CD4-positive, alpha-beta T cell treated with Interferon gamma for 1 hour (primary cell): ENCODE data around the gene DCHS2.

Source experiments
- DNase-seq: peaks from one replicate; pipeline ENCODE4 v3.0.0-alpha.2; 2020

Gene DCHS2, protein sequence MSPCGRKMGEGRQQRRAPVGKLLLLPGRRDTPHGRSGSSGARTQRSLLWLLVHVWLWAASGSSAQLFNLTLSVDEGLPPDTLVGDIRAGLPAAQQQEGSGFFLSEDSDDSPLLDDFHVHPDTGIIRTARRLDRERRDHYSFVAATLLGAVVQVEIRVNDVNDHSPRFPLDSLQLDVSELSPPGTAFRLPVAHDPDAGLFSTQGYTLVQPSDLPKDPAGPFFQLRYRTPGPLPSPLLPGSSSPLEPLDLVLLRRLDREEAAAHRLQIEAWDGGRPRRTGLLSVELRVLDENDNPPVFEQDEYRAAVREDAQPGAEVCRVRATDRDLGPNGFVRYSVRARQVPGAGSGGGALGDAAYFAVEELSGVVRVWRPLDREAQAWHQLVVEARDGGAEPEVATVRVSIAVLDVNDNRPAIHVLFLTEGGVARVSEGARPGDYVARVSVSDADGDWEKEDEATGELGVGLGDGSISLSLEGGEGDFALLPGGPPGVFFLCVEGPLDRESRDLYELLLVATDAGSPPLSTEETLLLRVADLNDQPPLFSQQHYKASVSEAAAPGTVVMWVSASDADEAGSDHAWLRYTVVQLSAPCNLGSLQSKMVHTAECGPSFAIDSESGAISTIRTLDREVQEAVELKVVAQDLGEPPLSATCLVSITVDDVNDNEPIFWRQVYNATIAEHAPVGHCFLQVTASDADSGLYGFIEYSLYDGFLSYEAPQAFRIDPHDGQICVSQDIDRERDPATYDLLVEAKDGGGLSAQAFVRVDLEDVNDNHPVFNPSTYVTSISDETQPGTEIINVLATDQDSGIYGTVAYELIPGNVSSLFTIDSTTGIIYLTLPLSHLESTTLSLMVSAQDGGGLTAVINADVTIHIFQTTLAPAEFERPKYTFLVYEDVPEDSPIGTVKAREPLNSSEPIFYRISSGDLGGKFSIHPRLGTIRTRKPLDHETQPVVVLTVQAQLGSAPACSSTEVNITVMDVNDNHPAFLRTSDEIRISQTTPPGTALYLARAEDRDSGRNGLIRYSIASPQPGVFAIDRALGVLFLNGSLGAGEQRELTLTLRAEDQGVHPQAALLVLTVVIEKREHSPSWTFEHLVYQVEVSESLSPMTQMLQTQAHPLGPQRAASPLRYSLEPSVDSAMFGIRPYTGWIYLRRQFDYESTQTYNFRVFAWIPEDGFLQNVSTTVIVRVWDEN (N-terminal part only)

DNA sequence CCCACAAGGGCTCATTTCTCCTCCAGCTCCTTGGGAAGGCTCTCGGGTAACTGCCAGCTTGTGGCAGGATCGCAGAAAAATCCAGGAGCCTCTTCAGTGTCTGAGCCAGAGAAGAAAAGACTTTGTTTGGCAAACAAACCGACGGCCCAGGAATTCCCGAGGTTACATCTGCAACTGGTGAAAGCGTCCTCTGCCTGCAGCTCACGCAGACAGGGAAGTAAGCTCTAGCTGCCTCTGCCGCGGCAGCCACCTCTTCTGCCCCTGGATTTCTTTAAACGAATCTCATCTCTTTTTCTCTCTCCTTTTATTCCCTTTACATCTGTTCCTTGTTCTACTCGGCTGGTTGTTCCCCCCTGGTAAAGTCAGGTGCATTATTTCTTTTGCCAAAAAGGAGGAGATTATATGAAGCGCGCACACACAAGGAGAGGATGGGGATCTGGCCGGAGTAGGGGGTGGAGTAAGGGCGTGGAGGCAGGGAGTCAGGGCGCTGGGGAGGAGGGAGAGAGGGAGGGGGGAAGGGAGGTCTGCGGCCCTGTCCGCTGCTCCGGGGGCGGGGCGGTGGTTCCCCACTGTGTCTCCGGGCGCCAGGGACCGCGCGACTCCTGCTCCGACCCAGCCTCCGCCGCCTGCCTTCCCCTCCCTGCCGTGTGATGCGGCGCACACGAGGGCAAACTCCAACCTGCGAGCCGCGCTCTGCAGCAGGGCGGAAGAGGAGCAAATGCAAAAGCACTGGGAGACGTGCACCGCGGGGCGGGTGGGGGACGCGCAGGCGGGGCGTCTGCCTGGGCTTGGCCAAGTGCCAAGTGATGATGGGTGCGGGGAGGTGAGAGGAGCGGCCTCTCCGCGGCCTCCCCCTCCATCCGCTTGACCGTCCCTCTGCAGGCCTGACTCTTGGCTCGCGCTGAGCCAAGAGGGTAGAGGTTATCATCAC lies at the start of gene DCHS2:
Gene DCHS2, minus strand, starts transcription at position 459 of the 931 bp plus-strand sequence. Its CDS starts 444 bp downstream, at position 15.
- no peak for DNase-seq

DNA sequence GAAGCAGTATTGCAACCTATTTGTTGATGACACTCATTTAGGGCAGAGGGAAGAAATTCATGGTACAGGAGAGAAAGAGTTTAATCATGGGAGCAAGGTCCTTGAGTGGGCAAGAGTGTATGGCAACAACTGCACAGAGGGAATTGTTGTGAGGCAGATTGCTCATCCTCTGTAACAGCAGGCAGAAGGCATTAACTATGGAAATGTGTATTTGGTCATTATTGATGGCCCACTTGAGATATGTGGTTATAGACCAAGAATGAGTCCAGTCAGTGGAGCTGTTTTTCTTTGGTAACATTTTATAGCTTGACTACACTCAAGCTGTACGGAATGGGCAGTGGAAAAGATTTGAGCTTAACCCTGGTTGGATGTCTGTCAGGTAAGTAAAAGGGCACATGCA lies 42.7 kb upstream of the DCHS2 start:
- DNase-seq: no peak

DNA sequence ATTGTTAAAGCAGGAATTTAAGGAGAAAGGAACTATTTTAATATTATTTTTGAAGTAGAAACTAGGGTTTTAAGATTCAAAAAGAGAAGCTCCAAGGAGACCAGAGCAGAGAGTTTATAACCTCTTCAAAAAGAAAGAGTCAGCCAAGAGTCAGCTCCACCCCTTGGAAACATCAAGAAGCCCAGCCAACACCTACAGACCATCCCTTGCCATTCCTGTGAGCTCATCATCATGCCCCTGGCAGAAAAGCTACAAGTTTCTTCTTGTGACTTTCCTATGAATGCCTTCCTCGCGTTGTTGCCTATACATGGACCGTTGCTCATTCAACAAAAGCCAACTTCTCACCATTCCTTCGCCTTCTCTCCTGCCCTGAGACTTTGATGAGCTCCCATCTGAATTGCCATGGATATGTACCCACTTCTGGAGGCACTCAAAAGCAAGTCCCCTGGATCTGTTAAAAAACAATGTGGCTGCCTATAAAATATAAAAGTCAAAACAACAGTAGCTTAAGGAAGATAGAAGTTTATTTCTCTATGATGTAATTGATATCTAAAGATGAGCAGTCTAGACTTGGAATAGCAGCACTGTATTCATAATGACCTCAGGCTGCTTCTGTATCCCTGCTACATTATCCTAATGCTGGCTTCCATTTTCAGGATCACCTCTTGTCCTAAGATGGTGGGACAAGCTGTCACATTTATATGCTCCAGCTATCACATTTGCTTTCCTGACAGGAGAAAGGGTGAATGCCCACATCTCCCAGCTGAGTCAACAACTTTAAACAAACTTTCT lies 38.3 kb upstream of the DCHS2 start:
- DNase-seq: no peak

DNA sequence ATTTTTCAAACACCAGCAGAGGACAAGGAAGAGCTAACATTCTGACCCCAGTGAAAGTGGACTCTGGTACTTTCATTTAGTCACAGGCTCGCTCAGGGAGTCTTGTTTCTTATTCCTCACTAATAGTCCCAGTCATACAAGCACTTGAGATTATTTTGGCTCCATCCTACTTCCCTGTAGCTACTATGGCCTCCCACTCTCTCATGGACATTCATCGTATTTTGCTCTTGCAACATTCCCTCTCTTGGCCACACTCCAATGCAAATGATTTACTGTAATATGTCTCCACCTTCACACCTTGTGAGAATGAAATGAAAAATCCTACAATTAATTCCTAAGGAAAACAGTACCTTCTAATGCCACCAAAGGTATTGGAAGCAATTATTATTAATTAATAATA lies 37.3 kb upstream of the DCHS2 start:
- no peak for DNase-seq

DNA sequence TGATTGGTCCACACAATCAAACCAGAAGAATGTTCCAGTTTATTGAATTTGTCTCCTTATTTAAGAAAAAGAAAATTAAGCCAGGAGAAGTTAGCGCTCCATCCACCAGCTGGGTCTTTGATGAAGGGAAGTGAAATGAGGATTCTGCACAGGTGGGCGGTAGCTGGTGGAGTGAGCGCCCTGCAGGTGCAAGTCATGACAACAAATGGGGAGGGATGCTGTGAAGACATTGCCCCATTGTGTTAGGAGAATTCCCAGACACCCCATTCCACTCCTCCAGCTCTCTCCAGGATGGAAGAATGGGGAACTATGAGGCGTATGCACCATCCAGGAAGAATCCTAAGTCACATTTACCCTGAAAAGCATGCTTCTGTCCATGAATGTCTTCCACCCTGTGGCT lies 35.7 kb upstream of the DCHS2 start:
- no peak for DNase-seq

DNA sequence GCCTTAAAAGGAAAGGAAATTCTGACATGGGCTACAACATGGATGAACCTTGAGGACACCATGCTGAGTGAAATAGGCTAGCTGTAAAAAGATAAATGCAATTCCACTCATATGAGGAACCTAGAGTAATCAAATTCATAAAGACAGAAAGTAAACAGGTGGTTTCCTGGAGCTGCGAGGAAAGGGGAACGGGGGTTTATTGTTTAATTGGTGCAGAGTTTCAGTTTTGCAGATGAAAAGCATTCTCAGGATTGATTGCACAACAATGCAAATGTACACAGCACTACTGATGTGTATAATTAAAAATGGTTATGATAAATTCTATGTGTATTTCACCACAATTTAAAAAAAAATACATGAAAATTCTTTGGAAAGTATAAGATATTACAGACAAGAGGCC lies 34.6 kb upstream of the DCHS2 start:
- no peak for DNase-seq

DNA sequence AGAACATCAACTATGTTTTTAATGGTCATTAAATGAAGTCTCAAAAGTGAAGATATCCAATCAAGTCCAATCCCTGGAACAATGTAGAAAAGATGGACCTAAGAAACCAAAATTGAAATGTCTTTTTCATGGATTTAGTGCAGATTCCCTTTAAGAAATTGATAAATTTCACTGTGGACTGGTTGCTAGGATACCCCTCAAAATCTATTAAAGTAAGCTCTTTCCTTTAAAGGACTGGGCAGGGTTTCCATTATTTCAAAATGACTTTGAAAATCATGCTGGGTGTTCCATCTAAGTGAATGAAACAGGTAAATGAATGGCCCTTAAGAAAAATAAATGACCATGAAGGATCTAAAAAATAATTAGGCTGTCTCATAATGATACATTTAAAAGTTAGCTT lies 30.0 kb upstream of the DCHS2 start:
- no peak for DNase-seq

DNA sequence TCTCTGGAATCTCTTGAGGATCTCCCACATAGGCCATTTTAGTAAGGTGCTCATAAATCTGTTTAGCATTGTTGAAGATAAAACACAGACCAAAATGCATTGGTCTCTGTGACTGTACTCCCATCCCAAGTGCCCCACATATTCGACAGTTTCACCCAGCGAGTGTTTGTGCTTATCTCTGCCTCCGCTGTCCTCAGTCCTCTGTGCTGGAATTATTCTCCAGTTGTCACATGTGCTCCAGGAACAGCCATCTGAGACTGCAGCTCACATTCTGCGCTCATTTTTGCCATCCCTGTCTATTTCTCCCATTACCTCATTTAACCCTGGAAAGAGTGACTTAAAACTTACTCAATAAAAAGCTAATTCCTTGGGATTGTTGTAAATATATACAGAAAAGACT lies 27.6 kb upstream of the DCHS2 start:
- no peak for DNase-seq

DNA sequence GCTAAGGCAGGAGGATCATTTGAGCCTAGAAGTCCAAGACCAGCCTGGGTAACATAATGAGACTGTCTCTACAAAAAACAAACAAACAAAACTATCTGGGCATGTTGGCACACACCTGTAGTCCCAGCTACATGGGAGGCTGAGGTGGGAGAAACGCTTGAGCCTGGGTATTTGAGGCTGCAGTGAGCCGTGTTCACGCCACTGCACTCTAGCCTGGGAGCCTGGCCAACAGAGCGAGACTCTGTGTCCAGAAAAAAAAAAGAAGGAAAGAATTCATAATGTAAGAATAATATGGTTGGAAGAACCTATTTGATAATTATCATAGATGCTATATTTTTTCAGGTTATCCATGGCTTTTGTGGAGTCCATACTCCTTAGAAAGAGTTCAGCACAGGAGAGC lies 26.0 kb upstream of the DCHS2 start:
- no peak for DNase-seq

DNA sequence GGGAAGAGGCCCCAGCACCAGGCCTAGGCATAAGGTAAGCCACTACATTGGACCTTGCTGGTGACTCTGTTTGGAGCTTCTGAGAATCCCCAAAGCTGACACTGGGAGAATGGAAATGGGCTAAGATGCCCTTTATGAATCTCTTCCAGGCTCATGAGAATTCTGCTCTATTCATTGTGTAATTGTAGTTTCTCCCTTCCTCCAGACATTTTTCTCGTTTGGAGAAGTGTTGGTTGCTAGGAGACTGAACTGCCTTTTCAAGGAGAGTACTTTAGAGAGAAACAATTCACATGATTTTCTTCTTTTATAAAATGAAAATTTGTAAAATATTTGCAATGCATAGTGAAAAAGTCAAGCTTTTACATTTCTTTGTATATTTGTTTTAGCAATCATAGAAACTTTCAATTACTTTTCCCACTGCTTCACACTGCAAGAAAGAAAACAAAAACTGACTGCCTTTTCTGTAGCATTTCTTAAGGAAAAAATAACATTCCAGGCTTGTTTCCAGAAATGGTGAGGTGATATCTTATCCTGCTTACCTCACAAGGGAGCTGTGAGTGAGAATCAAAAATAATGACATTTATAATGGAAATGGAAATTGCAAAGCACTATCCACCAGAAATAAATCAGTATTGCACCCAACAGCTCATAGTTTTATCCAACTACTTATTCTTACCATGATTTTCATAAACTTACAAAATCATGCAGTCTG lies 24.9 kb upstream of the DCHS2 start:
- DNase-seq: no peak

DNA sequence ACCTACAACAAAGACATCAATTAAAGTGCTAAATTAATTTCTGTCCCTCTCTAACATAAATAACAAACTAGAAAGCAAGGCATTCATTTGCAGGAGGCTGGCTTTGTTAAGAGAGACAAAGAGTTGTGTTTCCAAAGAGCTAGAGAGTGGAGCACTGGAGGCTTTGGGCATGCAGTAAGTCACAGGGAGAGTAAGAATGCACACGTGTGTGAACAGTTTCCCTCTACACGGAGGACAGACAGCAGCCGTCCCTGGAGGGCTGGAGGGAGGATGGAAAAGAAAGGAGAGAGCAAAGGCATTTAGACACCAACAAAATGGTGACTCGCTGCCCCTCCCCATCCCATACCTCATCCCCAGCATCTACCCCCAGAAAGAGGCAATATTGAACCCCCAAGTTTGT lies 20.4 kb upstream of the DCHS2 start:
- DNase-seq: no peak

DNA sequence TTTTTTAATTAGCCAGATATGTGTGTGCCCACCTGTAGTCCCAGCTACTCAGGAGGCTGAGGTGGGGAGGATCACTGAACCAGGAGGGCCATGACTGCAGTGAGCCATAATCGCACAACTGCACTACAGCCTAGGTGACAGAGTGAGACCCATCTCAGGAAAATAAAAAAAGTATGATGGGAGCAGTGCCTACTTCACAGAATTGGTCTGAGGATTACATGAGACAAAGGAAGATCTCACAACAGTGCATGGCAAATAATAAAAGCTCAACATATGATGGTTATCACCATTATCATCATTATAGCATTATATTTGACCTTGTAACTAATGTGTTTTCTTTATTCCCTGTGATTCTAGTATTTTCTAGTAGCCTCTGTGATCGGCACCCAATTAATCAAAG lies 19.9 kb upstream of the DCHS2 start:
- no peak for DNase-seq

DNA sequence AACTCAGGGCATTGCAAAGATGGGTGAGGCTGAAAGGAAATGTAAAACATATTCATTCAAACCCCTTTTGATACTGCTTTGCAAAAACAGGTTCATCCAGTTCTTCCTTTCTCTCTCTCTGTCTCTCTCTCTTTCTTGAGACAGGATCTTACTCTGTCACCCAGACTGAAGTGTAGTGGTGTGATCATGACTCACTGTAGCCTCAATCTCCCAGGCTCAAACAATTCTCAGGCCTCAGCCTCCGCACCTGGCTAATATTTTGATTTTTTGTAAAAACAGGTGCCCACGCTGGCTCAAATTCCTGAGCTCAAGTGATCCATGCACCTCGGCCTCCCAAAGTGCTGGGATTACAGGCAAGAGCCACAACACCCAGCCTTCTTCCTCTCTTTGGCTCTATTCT lies 15.6 kb upstream of the DCHS2 start:
- DNase-seq: no peak

DNA sequence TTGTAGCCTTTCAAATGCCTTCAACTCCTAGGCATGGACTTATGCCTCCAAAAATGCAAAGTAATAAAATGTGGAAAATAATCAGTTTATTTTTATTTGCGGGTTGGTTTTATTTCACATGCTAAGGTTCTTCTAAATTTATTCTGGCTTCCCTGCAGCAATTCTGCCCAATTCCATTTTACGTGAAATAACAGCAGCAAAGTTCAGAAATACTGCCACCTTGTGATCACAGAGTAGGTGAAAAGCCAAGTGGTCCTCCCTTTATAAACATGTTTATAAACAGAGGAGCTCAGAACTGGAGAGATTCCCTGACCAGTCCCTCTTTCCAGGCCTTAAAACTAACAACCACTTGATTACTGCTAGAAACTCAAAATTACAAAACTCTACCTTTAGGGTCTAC lies 14.7 kb upstream of the DCHS2 start:
- no peak for DNase-seq

DNA sequence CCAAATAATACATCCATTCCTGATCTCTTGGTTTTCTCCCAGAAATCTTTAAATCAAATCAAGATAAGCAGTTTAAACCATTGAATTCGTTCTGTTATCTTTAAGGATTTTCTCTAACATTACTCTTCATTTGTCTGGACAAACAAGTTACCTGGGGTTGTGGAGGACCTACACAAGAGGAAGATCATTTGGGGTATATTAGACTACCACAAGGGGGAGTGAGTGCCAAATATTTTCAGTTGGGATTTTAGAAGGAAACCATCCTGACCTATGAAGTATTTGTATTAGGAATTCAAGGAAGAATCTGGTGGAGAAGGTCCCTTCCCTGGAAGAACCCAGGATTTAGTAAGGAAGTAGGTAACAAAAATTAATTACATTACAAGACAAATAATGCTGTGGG lies 12.0 kb upstream of the DCHS2 start:
- DNase-seq: no peak

DNA sequence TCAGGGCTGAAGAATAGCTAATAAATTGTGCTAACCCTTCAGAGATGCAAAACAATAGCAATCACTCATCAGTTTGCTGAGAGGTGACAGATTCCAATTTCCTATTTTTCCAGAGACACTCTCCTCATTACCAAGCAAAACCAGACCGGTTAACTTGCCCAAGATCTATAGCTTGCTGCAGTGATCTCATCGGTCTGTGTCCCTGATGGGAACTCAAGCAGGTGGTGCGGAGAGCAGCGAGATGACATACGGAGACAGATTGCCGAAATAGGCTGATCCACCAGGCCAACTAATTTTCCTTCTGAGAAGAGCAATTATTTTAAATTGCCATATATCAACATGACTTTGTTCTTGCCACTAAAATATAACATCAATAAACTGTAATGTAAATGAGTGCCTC lies 10.5 kb upstream of the DCHS2 start:
- DNase-seq: no peak

DNA sequence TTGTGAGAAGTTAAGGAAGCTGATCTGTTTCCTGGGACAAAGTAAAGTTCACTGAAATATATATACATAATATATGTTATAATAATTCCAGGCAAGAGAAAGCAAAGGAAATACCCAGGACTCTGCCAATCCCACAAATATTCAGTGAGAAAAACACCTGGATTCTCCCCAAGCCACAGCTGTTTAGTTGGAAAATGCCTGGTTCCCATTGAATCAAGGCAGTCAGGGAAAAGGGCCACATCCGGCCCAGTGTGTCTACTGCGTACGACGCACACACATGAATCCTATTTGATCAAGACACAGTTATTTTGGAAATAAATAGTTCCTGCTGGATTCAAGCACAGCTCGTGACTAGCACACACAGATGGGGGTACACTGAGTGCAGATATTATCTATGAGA lies 6.3 kb upstream of the DCHS2 start:
- DNase-seq: no peak

DNA sequence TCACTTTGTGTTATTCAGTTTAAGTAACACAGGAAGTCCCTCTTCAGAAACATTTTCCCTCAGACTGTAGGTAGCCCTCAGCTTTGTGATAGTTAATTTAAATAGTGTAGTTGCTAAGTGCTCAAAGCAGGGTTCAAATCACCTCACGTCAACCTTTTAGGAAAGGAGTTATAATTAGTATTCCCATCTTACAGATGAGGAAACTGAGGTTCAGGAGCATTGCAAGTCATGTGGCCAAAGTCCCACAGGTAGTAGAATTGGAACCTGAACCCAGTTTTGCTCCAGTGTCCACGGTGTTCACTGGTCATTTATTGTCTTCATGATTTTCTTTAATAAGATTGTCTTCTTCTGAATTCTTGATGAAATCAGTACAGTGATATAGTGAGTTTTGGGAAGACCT lies 4.3 kb upstream of the DCHS2 start:
- no peak for DNase-seq

DNA sequence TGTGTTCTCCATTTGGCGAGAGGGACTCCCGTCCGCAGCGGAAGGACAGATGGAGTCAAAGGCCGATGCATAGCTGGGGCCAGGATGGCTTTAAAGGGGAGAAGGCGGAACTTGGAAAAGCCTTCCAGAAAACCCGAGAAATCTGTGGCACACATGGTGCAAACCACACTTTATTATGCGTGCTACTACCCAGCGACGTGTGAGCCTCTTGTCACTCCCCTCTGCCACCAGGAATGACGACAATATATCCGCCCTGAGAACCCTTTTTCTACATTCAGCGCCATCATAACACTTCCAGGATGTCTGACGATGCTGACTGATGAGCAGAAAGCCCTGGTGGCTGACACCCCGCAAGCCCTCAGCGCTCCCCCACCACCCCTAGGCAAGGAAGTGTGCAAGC lies 689 bp upstream of the DCHS2 start:
- DNase-seq: no peak

DNA sequence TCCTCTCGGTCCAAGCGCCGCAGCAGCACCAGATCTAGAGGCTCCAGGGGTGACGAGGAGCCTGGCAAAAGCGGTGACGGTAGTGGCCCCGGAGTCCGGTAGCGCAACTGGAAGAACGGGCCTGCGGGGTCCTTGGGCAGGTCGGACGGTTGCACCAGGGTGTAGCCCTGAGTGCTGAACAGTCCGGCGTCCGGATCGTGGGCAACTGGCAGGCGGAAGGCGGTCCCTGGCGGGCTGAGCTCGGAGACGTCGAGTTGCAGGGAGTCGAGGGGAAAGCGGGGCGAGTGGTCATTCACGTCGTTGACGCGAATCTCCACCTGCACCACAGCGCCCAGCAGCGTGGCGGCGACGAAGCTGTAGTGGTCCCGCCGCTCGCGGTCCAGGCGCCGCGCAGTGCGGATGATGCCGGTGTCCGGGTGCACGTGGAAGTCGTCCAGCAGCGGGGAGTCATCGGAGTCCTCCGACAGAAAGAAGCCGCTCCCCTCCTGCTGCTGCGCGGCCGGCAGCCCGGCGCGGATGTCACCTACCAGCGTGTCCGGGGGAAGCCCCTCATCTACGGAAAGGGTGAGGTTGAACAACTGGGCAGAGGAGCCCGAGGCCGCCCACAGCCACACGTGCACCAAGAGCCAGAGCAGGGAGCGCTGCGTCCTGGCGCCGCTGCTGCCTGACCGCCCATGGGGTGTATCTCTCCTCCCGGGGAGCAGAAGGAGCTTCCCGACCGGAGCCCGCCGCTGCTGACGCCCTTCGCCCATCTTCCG lies 837 bp downstream of the DCHS2 start:
- no peak for DNase-seq
